ENCODE results near the gene LRRC45.

- TF ChIP-seq, protein P1, sequence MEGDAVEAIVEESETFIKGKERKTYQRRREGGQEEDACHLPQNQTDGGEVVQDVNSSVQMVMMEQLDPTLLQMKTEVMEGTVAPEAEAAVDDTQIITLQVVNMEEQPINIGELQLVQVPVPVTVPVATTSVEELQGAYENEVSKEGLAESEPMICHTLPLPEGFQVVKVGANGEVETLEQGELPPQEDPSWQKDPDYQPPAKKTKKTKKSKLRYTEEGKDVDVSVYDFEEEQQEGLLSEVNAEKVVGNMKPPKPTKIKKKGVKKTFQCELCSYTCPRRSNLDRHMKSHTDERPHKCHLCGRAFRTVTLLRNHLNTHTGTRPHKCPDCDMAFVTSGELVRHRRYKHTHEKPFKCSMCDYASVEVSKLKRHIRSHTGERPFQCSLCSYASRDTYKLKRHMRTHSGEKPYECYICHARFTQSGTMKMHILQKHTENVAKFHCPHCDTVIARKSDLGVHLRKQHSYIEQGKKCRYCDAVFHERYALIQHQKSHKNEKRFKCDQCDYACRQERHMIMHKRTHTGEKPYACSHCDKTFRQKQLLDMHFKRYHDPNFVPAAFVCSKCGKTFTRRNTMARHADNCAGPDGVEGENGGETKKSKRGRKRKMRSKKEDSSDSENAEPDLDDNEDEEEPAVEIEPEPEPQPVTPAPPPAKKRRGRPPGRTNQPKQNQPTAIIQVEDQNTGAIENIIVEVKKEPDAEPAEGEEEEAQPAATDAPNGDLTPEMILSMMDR (IDR thresholded peaks at IDR 0.05) = no peak
- TF ChIP-seq POLR2A (IDR thresholded peaks at IDR 0.05) = no peak
These were observed 31.4 kb downstream of the LRRC45 start for GRCh38 chr17:82054351-82055022.

Measured in adrenal gland (tissue), 5 donors.